Activated naive CD8-positive, alpha-beta T cell treated with anti-CD3 and anti-CD28 coated beads, Interleukin-2, amount 50 U/mL, for 24 hours (primary cell): ENCODE data around the gene LKAAEAR1.

Experiments used
- ATAC-seq: fragments of 150-1000 bp; cut with Tn5 transposase; one replicate; pipeline ENCODE4 v1.10.0; 2021
- DNase-seq: peaks from one replicate; pipeline ENCODE4 v3.0.0; 2021
- H3K27ac Mint-ChIP-seq: one replicate; pipeline ENCODE4 v1.8.0; 2021; ENCODE audit warnings: mild to moderate bottlenecking, mixed read lengths
- H3K27me3 Mint-ChIP-seq: one replicate; pipeline ENCODE4 v1.8.0; 2021; ENCODE audit warnings: mixed read lengths
- H3K36me3 Mint-ChIP-seq: one replicate; pipeline ENCODE4 v1.8.0; 2021; ENCODE audit warnings: low read depth, mixed read lengths
- H3K4me1 Mint-ChIP-seq: one replicate; pipeline ENCODE4 v1.8.0; 2021; ENCODE audit warnings: mixed read lengths
- H3K4me3 Mint-ChIP-seq: one replicate; pipeline ENCODE4 v1.8.0; 2021; ENCODE audit warnings: mild to moderate bottlenecking, moderate library complexity, mixed read lengths
- H3K9me3 Mint-ChIP-seq: one replicate; pipeline ENCODE4 v1.8.0; 2021; ENCODE audit warnings: mixed read lengths

The LKAAEAR1 gene

GRCh38 chr20:64080013-64080812 lies 4.0 kb downstream of the LKAAEAR1 start, which contains the start of gene OPRL1:
Gene OPRL1, plus strand, starts transcription at chr20:64080082. Its CDS starts 12,639 bp downstream, at chr20:64092721.
- peak within 1 kb of the TSS; percentile 86 for H3K4me3 Mint-ChIP-seq
- H3K36me3 Mint-ChIP-seq, result no peaks in the 10 kb centered on the region
- peaks cover 38% of the 10 kb centered on the region for H3K4me1 Mint-ChIP-seq
- no peaks in the 10 kb centered on the region for H3K9me3 Mint-ChIP-seq
- no peak for ATAC-seq
- no peak for DNase-seq
- peaks cover 15% of the 10 kb centered on the region for H3K27me3 Mint-ChIP-seq
- peak within 1 kb of the TSS; percentile 80 for H3K27ac Mint-ChIP-seq

- ATAC-seq (peak; percentile 38), DNase-seq (peak; percentile 79)
- Mint-ChIP-seq H3K9me3 (no peaks in the 10 kb centered on the region), H3K27ac (peak within 1 kb of the TSS; percentile 80), H3K27me3 (peaks cover 11% of the 10 kb centered on the region), H3K36me3 (no peaks in the 10 kb centered on the region), H3K4me1 (peaks cover 37% of the 10 kb centered on the region), H3K4me3 (peak within 1 kb of the TSS; percentile 86)
These were observed 4.8 kb downstream of the LKAAEAR1 start, which contains the start of gene RGS19 for GRCh38 chr20:64079273-64080012. Gene RGS19, minus strand, starts transcription at chr20:64079518. Its CDS starts 2,632 bp downstream, at chr20:64076886.

- Mint-ChIP-seq H3K9me3 (no peaks in the 10 kb centered on the region), H3K4me1 (peaks cover 34% of the 10 kb centered on the region)
- no peak for DNase-seq
These were observed 5.3 kb downstream of the LKAAEAR1 start for GRCh38 chr20:64078934-64079272.

GRCh38 chr20:64077876-64078551 lies 6.2 kb downstream of the LKAAEAR1 start:
- peak overlapping the region; percentile 86 for H3K4me3 Mint-ChIP-seq
- DNase-seq, result peak; percentile 60
- peaks cover 8% of the 10 kb centered on the region for H3K27me3 Mint-ChIP-seq
- peaks cover 31% of the 10 kb centered on the region for H3K4me1 Mint-ChIP-seq
- peak; percentile 42 for ATAC-seq
- peaks cover 3% of the 10 kb centered on the region for H3K36me3 Mint-ChIP-seq
- H3K27ac Mint-ChIP-seq, result peak overlapping the region; percentile 70
- no peaks in the 10 kb centered on the region for H3K9me3 Mint-ChIP-seq

More at GRCh38 chr20:64078934-64079272, 5.3 kb downstream of the LKAAEAR1 start:
- Mint-ChIP-seq H3K27ac (peak overlapping the region; percentile 80), H3K27me3 (peaks cover 8% of the 10 kb centered on the region), H3K36me3 (no peaks in the 10 kb centered on the region), H3K4me3 (peak overlapping the region; percentile 86)
- no peak for ATAC-seq

GRCh38 chr20:64077541-64077875 lies 6.7 kb downstream of the LKAAEAR1 start:
- Mint-ChIP-seq H3K9me3 (no peaks in the 10 kb centered on the region), H3K27me3 (peaks cover 8% of the 10 kb centered on the region), H3K36me3 (peaks cover 4% of the 10 kb centered on the region), H3K4me1 (peaks cover 28% of the 10 kb centered on the region), H3K27ac (peak overlapping the region; percentile 70), H3K4me3 (peak overlapping the region; percentile 86)
- ATAC-seq, result no peak
- DNase-seq, result no peak

GRCh38 chr20:64077094-64077493 lies 7.1 kb downstream of the LKAAEAR1 start:
- H3K27me3 Mint-ChIP-seq, result peaks cover 6% of the 10 kb centered on the region
- H3K9me3 Mint-ChIP-seq, result no peaks in the 10 kb centered on the region
- ATAC-seq (peak; percentile 30), DNase-seq (peak; percentile 63)
- H3K27ac Mint-ChIP-seq, result peak overlapping the region; percentile 70
- peaks cover 4% of the 10 kb centered on the region for H3K36me3 Mint-ChIP-seq
- peaks cover 29% of the 10 kb centered on the region for H3K4me1 Mint-ChIP-seq
- H3K4me3 Mint-ChIP-seq, result peak overlapping the region; percentile 86

GRCh38 chr20:64076061-64076997 lies 7.9 kb downstream of the LKAAEAR1 start:
- no peak for ATAC-seq
- peak overlapping the region; percentile 86 for H3K4me3 Mint-ChIP-seq
- peak overlapping the region; percentile 22 for H3K27ac Mint-ChIP-seq
- peaks cover 25% of the 10 kb centered on the region for H3K4me1 Mint-ChIP-seq
- no peaks in the 10 kb centered on the region for H3K9me3 Mint-ChIP-seq
- H3K27me3 Mint-ChIP-seq, result no peaks in the 10 kb centered on the region
- DNase-seq, result no peak
- peaks cover 4% of the 10 kb centered on the region for H3K36me3 Mint-ChIP-seq

- Mint-ChIP-seq H3K4me3 (no peak overlapping the region), H3K27ac (no peak overlapping the region), H3K9me3 (no peaks in the 10 kb centered on the region), H3K36me3 (peaks cover 4% of the 10 kb centered on the region), H3K4me1 (peaks cover 22% of the 10 kb centered on the region), H3K27me3 (no peaks in the 10 kb centered on the region)
- no peak for DNase-seq
- ATAC-seq, result no peak
These were observed 8.6 kb downstream of the LKAAEAR1 start for GRCh38 chr20:64075556-64075955.

- Mint-ChIP-seq H3K4me1 (peaks cover 18% of the 10 kb centered on the region), H3K27ac (no peak overlapping the region)
These were observed 9.2 kb downstream of the LKAAEAR1 start for GRCh38 chr20:64074963-64075362.

GRCh38 chr20:64074184-64074789 lies 9.9 kb downstream of the LKAAEAR1 start:
- ATAC-seq (no peak), DNase-seq (no peak)
- Mint-ChIP-seq H3K4me3 (no peak overlapping the region), H3K9me3 (no peaks in the 10 kb centered on the region), H3K27ac (no peak overlapping the region), H3K4me1 (peaks cover 18% of the 10 kb centered on the region), H3K27me3 (no peaks in the 10 kb centered on the region), H3K36me3 (peaks cover 4% of the 10 kb centered on the region)

More at GRCh38 chr20:64074963-64075362, 9.2 kb downstream of the LKAAEAR1 start:
- Mint-ChIP-seq H3K9me3 (no peaks in the 10 kb centered on the region), H3K36me3 (peaks cover 4% of the 10 kb centered on the region), H3K27me3 (no peaks in the 10 kb centered on the region), H3K4me3 (no peak overlapping the region)
- ATAC-seq (no peak), DNase-seq (no peak)

GRCh38 chr20:64073476-64074183 lies 10.6 kb downstream of the LKAAEAR1 start:
- Mint-ChIP-seq H3K27me3 (no peaks in the 10 kb centered on the region), H3K27ac (no peak overlapping the region), H3K4me3 (no peak overlapping the region), H3K36me3 (peaks cover 4% of the 10 kb centered on the region), H3K4me1 (peaks cover 15% of the 10 kb centered on the region), H3K9me3 (no peaks in the 10 kb centered on the region)
- no peak for DNase-seq
- no peak for ATAC-seq

GRCh38 chr20:64072498-64073063 lies 11.6 kb downstream of the LKAAEAR1 start:
- Mint-ChIP-seq H3K4me3 (no peak overlapping the region), H3K27me3 (no peaks in the 10 kb centered on the region), H3K9me3 (no peaks in the 10 kb centered on the region), H3K36me3 (peaks cover 4% of the 10 kb centered on the region), H3K27ac (no peak overlapping the region), H3K4me1 (peaks cover 13% of the 10 kb centered on the region)
- DNase-seq (no peak), ATAC-seq (no peak)
